Right lobe of liver (tissue), 6 donors: ENCODE data around the gene WNK2. TPM values are rescaled to one million over a fixed set of nuclear protein-coding genes. Genes with fewer than 3 reads are reported as not detected.

Experiments used
- ATAC-seq, 4 donors: fragments of 200-7000 bp; cut with Tn5 transposase; one replicate each; pipeline ENCODE4 v1.9.1; 2020; ENCODE audit warnings: mild to moderate bottlenecking in 4 of 4, moderate library complexity in 4 of 4
- DNase-seq, 3 donors: peaks; one replicate each; pipeline ENCODE4 v3.0.0-alpha.2; 2020
- H3K27ac ChIP-seq, 3 donors: fragments of 200-600 bp; one replicate each; pipeline ENCODE4 v1.8.0; 2022
- H3K27me3 ChIP-seq, 2 donors: fragments of 200-600 bp; one replicate each; pipeline ENCODE4 v1.8.0; 2022
- H3K36me3 ChIP-seq, 4 donors: fragments of 200-600 bp; sonication (generic) in 1 of 4; one replicate each; pipeline versions ENCODE4 v1.5.1 to v1.8.0; 2017 to 2022; ENCODE audit warnings: control low read depth in 1 of 4
- H3K4me1 ChIP-seq, 4 donors: fragments of 200-600 bp; sonication (generic) in 1 of 4; one replicate each; pipeline versions ENCODE4 v1.5.1 to v1.8.0; 2017 to 2022; ENCODE audit warnings: control low read depth in 1 of 4
- H3K4me3 ChIP-seq, 3 donors: fragments of 200-600 bp; one replicate each; pipeline ENCODE4 v1.8.0; 2022
- H3K9me3 ChIP-seq, 4 donors: fragments of 200-600 bp; sonication (generic) in 1 of 4; one replicate each; pipeline versions ENCODE4 v1.5.1 to v1.8.0; 2017 to 2022; ENCODE audit warnings: control low read depth in 1 of 4
- CTCF ChIP-seq, 4 donors: fragments of 200-600 bp in 3 of 4; fragments of 450-650 bp in 1 of 4; IDR thresholded peaks; one replicate each; pipeline versions ENCODE4 v1.5.1 to v1.8.0; 2016 to 2022; ENCODE audit warnings: antibody characterized with exemption in 4 of 4, mild to moderate bottlenecking in 2 of 4
- POLR2A ChIP-seq: fragments of 450-650 bp; IDR thresholded peaks from one replicate; pipeline ENCODE4 v1.6.1; 2017; ENCODE audit warnings: antibody characterized with exemption, mild to moderate bottlenecking
- WGBS: methylation state at CpG from one replicate; pipeline ENCODE4 v1.1.6; 2018; ENCODE audit warnings: low coverage, low lambda C conversion rate; ENCODE audit not compliant: insufficient coverage; ENCODE audit errors: missing lambda C conversion rate; 5-methylcytosine and 5-hydroxymethylcytosine counted together
- intact Hi-C, 2 donors: fragments of 100-400 bp; cut with DNase I; formaldehyde crosslinking; loops; one replicate each; pipeline versions ENCODE4 v1.11.2 to v1.14.1; 2022
- total RNA-seq, 6 experiments: library from RNA; depleted of rRNA in 2 of 6; stranded (reverse); fragments of >200 nt in 2 of 6; fragmentation: NEBNext Ultra II Directional in 3 of 6; extraction: Animal tissue kit (Norgen Biotek cat#: 25700) in 3 of 6; gene quantifications; one replicate each; pipeline versions ENCODE4 v1.1.0 to v1.2.4, GENCODE V29; 2016 to 2023
- donor health status: DM: no; HTN: yes; CAD: no.
- donor health status: DM: no; HTN: no; CAD: no.
- donor health status: DM: no; HTN: no; CAD: no.
- donor health status: DM: no; HTN: yes; CAD: no.
- donor health status: DM: no; HTN: yes; CAD: no.

WNK2 gene
- total RNA-seq, 6 experiments from 2014 or later = 0.43 to 3.6 (median 1.3) TPM

DNA sequence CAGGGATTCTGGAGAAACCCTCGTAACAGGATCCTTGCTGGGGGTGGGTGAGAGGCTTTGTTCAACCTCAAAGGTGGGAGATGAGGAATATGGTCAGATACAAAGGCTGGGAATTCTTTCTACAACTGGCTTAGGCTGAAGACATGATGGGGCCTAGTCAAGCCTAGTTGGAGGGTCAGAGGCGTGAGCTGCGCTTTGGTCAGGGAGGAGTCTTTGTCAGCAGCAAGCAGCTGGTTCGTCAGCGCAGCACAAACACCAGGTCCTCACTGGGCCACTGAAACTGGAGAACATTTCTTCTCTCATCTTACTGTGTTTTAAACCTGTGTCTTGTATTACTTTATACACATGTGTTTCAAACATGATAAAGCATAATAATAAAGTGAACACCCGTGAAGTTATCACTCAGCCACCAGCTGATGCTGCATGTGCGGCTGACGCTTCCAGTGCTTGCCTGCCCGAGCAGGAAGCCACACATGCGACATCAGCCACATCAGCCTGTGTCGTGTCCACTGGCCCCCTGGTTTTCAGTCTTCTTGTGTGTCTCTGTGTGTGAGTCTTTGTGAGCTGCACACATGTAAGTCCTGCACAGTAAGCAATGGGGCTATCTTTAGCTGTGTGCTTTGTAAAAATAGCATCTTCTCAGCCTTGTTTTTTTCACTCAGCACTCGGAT, 81.5 kb downstream of the WNK2 start:
- no peak overlapping the region for H3K4me3 ChIP-seq
- H3K27ac ChIP-seq = no peak overlapping the region
- ATAC-seq (no peak), DNase-seq (peak in 1 of 3 donors; percentile 23)
- no peaks in the 10 kb centered on the region for H3K4me1 ChIP-seq
- WGBS = 64% methylated on average over 11 of the region's 12 CpGs
- H3K36me3 ChIP-seq = no peaks in the 10 kb centered on the region
- intact Hi-C loops = no loop called here
- TF ChIP-seq CTCF (IDR thresholded peaks at IDR 0.05) (no peak), POLR2A (no peak)
- no peaks in the 10 kb centered on the region for H3K9me3 ChIP-seq
- H3K27me3 ChIP-seq = no peaks in the 10 kb centered on the region

DNA sequence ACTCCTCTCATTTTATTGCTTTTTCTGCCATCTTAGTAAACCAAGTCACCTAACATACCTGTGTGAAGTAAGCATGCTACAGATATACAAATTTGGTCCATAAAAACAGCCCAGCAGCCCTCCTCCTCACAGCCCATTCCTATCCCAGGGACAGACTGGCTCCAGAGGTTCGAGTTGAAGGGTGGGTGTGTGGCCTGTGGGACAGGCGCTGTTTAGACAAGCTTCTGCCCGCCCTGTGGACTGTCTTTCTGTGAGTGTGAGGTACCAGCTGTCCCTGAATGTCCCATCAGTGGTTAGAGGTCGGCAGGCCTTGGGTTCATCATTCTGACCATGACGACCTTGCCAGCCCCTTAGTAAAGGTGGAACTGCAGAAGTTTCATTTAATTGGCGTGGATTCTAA, 82.0 kb downstream of the WNK2 start:
- TF ChIP-seq POLR2A = no peak
- no peaks in the 10 kb centered on the region for H3K36me3 ChIP-seq
- peak in 1 of 3 donors; percentile 28 for DNase-seq

GRCh38 chr9:93266521-93267001, 82.6 kb downstream of the WNK2 start:
- ATAC-seq (no peak), DNase-seq (no peak)
- no peak overlapping the region for H3K4me3 ChIP-seq
- no peak for TF ChIP-seq CTCF (IDR thresholded peaks at IDR 0.05)
- no peak for TF ChIP-seq POLR2A
- no peaks in the 10 kb centered on the region for H3K4me1 ChIP-seq
- intact Hi-C loops = no loop called here
- H3K27ac ChIP-seq = no peak overlapping the region
- H3K27me3 ChIP-seq = no peaks in the 10 kb centered on the region
- WGBS = 77% methylated on average over 4 of the region's 6 CpGs
- no peaks in the 10 kb centered on the region for H3K9me3 ChIP-seq
- no peaks in the 10 kb centered on the region for H3K36me3 ChIP-seq

More for the DNA sequence above, 82.0 kb downstream of the WNK2 start:
- Histone ChIP-seq H3K27ac (no peak overlapping the region), H3K4me1 (no peaks in the 10 kb centered on the region), H3K27me3 (no peaks in the 10 kb centered on the region), H3K4me3 (no peak overlapping the region), H3K9me3 (no peaks in the 10 kb centered on the region)
- intact Hi-C loops = no loop called here
- WGBS = 66% methylated on average over 4 of the region's 6 CpGs
- no peak for ATAC-seq

DNA sequence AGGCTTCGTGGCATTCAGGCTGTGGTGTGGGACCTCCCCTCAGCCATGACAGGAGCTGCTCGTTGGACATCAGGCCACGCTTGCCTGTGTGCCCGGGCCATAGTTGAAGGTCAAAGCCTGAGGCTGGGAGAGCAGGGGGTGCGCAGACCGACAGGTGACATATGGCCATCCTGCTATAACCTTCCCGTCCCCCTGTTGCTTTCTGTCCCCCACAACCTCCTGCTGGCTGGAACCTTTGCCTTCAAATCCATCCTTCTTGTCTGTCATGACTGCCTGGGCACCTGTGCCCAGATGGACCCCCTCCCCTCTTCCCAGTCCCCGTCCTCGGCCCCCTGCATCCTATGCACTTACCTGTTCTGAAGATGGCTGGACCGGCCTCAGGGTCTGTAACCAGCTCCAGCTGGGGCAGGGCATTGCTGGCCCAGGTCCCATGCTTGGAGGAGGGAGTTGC, 83.2 kb downstream of the WNK2 start:
- Histone ChIP-seq H3K9me3 (no peaks in the 10 kb centered on the region), H3K27ac (no peak overlapping the region), H3K4me1 (no peaks in the 10 kb centered on the region), H3K4me3 (no peak overlapping the region), H3K27me3 (no peaks in the 10 kb centered on the region), H3K36me3 (no peaks in the 10 kb centered on the region)
- DNase-seq (peak in 1 of 3 donors; percentile 35), ATAC-seq (no peak)
- 86% methylated on average over 3 of the region's 10 CpGs for WGBS
- TF ChIP-seq POLR2A = no peak
- no peak for TF ChIP-seq CTCF (IDR thresholded peaks at IDR 0.05)
- intact Hi-C loops = no loop called here

- TF ChIP-seq POLR2A (no peak), CTCF (IDR thresholded peaks at IDR 0.05) (no peak)
- WGBS = 88% methylated on average over 4 of the region's 28 CpGs
- no peaks in the 10 kb centered on the region for H3K27me3 ChIP-seq
- H3K4me3 ChIP-seq = no peak overlapping the region
- no peaks in the 10 kb centered on the region for H3K4me1 ChIP-seq
- H3K36me3 ChIP-seq = no peaks in the 10 kb centered on the region
- H3K9me3 ChIP-seq = no peaks in the 10 kb centered on the region
- ATAC-seq (no peak), DNase-seq (peak in 1 of 3 donors; percentile 36)
- intact Hi-C loops = no loop called here
- H3K27ac ChIP-seq = no peak overlapping the region
Observed at GRCh38 chr9:93267681-93268505, 84.0 kb downstream of the WNK2 start.
